NCI-H748 treated with DMSO at 0.1 percent for 48 hours (cell line): ENCODE measurements around the gene UMAD1.

Source experiments
- DNase-seq: peaks from one replicate; lab custom pipeline; 2025; lab: John Stamatoyannopoulos, UW

UMAD1 gene

DNA sequence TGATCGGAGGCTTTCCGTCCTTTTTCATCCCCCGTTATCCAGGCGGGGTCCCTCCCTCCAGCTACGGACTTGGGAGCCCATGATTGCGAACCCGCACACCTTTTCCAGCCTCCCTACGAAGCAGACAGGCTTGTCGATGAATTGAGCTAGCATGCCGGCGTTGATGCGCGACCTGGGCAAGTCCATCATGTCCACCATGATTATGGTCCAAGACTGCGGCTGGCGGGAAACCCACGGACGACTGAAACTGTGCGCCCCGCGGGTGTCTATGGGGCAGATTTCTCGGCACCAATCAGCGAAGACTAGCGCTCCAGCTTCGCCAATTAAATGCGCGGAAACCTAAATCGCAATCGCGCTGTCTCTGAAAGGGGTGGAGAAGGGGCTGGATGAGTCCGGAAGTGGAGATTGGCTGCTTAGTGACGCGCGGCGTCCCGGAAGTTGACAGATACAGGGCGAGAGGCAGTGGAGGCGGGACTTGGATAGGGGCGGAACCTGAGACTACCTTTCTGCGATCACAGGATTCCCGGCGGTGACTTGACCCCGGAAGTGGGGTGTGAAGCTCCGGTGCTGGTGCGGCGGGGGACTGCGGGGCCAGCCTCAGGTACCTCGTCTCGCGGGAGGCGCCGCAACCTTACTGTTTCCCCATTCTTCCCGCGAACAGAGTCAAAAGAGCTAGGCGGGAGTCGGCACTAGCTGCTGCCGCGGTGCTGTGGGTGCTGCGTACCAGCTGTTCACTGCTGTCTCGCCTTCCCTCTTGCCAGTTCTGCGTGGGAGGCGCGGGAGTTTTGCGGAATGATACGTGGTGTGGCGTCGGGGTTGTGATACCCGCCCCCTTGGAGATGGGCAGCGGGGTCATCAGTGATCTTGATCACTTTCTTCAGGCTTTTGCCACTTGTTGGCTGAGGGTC lies at the start of gene UMAD1:
TSS of gene UMAD1 (plus strand) at position 532 of the 908 bp plus-strand sequence. CDS start 32,620 bp downstream, outside the sequence.
- DNase-seq, result peak; percentile 99

DNA sequence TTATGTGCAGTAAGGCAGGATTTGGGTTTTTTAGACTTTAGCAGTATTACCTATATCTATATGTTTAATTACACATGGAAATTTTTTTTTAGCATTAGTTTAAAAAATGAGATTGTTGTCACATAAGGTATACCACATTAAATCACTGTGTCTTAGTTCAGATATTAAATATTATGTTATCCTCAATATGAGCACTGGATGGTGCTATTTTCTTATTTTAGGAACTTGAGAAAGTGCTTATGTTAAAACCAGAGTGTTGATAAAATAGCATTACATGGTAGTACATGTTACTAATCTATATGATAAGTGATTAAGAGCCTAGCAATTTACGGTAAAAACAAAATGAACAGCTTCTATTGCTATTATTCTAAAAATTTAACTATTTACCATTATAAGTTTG lies 45.1 kb upstream of the UMAD1 start:
- peak; percentile 17 for DNase-seq

DNA sequence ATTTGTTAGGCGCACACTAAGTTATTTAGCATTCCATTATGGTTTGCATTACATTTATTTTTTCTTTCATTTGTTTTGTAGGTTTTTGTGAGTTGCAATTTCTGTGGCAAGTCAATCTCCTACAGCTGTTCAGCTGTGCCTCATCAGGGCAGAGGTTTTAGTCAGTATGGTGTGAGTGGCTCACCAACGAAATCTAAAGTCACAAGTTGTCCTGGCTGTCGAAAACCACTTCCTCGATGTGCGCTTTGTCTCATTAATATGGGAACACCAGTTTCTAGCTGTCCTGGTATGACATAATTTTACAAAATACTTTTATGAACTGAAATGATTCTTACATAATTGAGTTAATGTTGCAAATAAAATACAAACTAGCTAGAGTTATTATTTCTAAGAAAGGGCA lies 44.4 kb upstream of the UMAD1 start:
- DNase-seq, result no peak

DNA sequence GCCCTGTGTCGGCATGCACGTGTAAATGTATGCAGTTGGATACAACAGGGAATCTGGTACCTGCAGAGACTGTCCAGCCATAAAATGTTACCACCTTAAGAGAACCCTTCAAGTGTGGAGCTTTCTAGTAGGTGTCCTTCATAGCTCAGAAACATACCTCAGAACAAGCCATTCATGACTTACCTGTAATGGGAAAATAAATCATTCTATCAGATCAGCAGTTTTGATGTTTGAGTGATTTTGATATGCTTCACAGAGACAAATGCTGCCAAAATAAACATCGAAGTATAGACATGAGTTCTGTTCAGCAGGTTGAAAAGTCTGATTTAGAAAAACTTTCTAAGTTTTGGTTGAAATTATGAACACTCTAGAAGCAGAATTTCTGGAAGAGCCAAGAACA lies 33.5 kb upstream of the UMAD1 start:
- DNase-seq, result no peak

DNA sequence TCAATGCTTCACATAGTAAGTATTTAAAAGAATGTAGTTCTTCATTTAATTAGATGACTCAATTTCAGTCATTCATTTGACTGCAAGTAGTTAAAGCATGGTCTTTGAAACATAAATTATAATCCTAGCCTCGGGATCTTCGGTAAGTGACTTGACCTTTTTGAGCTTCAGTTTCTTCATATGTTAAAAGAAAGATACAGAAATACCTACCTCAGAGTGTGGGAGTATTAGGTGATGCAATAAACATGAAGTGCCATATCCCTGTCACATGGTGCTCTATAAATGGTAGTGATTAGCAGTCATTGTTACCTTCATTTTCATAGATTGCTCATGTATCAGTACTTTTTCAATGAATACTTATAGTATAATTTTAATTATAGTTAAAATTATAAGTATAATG lies 31.2 kb upstream of the UMAD1 start:
- DNase-seq, result no peak

DNA sequence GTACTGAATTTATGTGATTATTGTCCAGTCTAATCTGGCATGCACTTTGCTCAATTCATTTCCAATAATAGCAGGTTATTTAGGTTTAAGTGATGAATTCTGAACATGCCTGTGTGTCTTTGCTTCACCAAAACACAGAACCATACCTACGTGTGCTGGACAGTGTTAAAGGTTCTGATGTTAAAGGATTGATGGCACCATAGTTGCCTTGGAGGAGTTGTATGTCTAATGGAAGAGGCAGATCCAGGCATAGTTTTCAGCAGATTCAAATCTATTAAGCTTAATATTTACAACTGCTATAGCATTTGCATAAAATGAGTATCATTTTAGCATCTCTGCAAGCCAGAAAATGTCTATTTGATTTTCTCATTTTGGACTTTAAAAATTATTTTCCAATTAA lies 28.0 kb upstream of the UMAD1 start:
- DNase-seq, result no peak

DNA sequence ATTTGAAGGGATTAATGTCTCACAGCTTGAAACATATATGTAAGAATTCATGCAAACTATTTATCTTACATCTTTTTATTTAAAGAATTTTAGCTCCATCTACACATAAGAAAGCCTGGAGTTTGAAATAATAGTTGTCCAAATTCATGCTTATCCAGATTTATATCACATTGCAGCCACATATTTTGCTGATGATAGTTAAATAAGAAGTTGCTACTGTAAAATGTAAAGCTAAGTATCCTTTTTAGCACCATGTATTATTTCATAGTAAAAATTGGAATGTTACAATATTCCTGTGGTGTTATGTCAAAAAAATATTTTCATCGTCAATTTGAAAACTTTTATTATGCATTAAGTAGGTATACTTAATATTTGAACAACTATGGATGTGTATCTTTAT lies 27.3 kb upstream of the UMAD1 start:
- DNase-seq, result no peak

DNA sequence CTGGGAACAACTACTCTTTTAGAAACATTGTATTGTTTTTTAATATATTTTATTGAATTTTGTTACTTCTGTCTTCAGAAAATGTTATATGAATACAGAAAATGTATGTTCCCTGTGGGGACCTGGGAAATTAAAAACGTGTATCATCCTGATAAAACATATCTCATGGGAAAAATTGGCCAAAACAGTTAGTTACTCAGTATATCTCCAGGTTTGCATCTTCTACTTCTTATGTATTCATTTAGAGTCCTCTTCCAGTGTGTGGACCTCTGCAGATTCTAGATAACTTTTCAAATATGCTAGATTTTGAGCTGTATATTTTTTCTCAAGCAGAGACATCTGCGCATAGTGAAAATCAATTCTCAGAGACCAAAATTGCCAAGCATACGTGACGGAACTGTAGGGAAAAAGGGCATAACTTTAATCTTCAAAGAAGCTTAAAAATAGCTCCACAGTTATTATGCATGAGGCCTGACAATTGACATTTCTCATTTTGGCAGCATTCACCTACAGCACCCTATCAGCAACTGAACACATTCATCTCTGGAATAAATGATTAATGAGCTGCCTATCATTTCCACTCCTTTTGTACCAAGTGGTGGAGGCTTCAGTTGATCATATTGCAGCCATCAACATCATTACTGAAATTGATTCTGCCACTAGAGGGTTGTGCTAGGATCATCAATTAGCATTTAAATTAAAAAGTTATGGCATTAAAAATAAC lies 26.4 kb upstream of the UMAD1 start:
- DNase-seq, result no peak

DNA sequence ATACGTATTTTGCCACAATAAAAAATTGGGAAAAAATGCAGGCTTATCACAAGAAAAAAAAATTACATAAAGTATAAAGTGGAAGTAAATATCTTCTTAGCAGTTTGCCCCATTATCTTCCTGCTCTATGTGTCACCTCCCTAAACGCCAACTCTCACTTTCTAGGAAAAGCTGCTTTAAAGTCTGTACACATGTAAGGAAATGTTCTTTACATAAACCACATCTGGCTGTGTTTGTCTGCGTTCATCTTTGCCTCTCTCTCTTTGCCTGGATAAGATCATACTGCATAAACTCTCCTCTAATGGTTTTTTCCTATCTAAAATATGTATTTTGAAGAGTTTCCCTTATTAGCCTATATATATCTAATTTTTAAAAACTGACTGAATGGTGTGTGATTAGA lies 23.0 kb upstream of the UMAD1 start:
- no peak for DNase-seq

DNA sequence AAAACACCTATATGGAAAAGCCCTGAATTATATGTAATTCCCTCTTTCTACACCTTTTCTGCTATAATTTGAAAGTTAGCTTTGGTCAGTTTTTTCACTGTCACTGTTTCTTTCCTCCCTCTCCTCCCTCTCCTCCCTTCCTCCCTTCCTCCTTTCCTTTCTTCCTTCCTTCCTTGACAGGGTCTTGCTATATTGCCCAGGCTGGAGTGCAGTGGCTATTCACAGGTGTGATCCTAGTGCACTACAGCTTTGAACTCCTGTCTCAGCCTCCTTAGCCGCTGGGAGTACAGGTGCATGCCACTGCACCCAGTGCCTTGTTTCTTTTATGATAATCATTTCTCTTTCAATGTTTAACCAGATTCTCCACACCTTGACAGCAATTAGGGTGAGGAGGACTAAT lies 22.1 kb upstream of the UMAD1 start:
- DNase-seq, result no peak

DNA sequence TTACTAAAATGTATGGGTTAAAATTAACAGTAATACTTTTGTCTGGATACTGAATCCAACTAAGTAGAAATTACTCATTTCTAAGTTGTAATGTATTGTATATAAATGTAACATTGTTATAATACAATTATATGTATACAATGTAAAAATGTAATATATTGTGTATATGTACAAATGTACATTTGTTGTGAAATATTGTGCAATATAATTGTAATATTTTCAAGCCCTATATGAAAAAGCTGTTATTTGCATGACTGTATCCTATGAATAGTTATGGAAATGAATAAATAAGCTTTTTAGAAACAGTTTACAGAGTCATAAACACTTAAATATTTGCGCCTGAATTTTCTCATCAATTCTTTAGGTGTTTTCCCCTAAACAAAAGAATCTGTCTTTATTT lies 20.3 kb upstream of the UMAD1 start:
- DNase-seq, result no peak

DNA sequence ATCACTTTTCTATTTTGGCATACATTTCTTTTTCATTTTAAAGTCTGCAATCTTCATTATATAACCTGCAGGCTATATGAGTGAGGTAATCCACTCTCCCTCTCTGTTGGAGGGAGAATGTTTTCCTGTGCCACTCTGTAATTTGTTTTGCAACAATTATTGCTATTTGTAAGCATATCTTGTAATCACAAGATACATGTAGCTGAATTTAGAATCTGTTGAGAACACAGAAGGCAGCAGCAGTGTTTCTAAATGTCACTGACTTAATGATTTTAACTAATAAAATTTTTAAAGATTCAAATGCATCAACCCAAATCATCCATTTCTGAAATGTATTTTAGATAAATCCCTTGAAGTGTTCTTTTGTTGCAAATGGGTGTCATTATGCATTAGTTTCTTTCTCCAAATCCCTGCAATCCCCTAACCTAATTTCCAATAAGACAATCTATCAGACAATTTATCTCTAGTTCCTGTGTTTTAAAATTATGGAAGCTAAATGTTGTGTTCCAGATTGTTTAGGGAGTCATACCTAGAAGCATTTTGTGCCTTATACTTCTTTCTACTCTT lies 19.8 kb upstream of the UMAD1 start:
- no peak for DNase-seq

DNA sequence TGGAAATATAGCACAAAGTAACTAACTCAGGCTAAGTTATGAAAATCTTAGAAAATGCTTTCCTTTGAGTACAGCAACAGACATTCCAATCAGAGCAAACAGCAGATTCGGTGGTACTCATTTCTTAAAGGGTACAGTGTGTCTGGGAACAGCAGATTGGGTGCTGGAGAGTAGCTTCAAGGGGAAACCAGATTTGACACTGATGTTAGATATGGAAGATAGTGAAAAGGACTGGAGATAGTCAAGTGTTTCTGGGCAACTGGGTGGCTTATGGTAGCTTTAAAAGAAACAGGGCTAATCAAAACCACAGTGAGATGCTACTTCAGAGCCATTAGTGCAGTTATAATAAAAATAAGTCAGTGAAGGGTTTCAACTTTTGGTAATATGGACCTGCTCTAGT lies 12.1 kb upstream of the UMAD1 start:
- no peak for DNase-seq

DNA sequence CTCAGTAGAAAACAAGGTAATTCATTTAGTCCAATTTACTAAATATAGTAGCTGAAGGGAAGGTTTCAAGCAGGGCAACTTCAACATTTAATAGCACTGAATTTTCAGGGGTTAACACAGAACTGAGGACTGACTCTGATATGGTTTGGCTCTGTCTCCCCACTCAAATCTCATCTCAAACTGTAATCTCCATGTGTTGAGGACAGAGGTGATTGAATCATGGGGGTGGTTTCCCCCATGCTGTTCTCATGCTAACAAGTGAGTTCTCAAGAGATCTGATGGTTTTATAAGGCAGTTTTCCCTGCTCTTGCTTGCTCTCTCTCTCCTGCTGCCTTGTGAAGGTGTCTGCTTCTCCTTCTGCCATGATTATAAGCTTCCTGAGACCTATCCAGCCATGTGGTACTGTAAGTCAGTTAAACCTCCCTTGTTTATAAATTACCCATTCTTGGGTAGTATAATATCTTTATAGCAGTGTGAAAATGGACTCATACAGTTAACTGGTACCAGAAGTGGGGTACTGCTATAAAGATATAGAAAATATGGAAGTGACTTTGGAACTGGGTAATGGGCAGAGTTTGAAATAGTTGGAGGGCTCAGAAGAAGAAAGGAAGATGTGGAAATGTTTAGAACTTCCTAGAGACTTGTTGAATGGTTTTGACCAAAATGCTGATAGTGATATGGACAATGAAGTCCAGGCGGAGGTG lies 9.8 kb upstream of the UMAD1 start:
- no peak for DNase-seq

DNA sequence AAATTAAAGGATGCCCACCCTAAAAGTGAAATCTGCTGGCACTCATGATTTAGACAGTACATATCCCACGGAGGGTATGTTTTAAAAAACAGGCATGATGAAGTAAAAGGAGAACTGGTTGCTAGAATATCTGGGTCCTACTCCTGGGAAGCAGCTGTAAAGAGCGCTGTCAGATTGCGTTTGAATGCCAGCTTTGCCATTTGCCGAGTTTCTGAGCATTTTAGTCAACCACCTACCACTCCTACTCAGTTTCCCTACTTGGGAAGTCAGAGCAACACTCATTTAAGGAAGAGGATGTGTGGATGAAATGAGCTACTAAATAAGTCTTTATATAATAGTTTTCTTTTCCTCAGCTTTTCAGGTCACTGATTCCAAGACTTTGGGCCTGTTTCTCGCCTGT lies 1.1 kb upstream of the UMAD1 start:
- DNase-seq, result no peak

DNA sequence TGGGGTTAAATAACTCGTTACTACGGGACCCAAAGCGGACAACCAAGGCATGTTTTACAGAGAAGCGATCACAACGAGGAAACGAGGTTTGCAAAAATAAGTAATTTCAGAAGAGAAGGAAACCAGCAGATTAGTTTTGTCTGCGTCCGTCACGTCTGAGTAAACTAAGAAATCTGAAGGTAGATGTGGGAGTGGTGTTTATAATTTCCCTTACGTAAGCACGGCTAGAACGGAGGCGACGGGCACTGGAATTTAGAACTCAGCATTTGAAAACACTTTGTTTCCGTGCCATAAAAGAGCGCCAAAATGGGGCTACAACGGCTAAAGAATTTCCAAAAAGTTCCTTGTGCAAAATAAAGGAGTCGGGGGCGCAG lies 718 bp upstream of the UMAD1 start:
- DNase-seq, result peak; percentile 42

DNA sequence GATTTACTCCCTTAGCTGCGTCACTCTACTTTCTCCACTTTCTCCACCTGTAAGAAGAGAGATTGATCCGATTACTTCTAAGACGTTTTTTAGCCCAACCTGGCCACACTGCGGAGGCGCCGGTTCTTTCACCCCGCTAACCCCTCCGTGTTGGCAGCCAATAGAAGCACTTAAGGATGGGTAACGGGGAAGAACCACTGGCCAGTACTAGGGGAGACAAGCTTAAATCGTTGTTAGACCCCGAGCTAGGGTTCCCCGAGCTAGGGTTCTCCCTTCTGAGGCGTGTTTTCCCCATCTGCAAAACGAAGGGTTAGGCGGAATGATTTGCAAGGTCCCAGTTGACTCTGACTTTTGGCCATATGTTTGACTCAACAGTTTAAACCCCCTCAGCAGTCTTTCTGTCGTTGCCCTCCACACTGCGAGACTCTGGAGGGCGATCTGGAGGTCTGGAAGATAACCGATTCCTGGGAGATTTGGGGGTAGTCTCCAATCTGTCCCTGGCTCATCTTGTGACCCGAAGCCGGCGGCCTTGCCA lies 644 bp downstream of the UMAD1 start:
- DNase-seq, result no peak

DNA sequence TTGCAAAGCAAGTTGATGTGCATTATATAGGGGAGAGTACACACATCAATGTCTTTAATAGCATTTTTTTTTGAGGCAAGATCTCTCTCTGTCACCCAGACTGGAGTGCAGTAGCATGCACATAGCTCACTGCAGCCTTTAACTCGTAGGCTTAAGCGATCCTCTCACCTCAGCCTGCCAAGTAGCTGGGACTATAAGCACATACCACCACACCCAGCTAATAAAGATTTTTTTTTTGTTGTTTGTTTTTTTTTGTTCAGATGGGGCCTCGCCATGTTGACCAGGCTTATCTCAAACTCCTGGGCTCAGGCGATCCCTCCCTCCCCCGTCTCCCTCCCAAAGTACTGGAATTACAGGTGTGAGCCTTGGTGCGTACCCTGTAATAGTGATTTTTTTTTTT lies 1.5 kb downstream of the UMAD1 start:
- no peak for DNase-seq

DNA sequence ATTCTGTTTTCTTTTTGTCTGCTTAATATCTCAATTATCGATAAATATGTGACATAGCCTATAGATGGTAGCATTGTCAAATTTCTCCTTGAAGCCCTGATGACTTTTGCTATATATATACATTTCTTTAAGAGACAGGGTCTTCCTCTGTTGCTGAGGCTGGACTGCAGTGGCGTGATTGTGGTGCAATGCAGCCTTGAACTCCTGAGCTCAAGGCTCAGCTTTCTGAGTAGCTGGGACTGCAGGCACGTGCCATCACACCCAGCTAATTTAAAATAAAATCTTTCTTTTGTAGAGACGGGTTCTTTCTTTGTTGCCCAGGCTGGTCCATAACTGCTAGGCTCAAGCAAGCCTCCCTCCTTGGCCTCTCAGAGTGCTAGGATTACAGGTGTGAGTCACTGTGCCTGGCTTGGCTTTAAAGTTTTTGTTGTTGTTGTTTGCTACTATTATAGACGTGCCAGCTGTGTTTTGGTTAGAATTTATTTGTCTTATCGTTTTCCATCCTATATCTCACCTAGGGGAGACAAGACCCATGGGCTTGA lies 7.0 kb downstream of the UMAD1 start:
- DNase-seq, result no peak

DNA sequence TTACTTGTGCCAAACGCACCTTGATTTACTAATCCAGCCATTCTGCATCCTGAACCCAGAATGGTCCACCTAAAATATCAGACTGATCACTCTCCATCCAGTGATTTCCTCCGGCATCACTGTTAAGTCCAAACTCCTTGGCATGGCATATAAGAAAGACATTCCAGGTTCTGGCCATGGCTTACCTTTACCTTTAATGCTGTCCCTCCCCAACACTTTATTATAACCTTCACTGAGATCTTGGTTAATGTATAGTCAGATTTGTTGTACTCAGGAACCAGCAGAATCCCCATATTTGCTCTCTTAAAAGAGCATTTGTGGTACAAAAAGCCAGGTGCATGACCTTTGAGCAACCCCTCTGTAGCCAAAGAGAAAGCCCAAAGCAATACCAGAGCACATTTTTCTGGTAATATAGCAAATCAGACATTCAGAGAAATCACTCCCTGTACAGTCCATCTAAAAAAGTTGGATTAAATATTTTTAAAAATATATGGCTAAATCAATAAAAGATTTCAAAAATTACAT lies 10.2 kb downstream of the UMAD1 start:
- no peak for DNase-seq

DNA sequence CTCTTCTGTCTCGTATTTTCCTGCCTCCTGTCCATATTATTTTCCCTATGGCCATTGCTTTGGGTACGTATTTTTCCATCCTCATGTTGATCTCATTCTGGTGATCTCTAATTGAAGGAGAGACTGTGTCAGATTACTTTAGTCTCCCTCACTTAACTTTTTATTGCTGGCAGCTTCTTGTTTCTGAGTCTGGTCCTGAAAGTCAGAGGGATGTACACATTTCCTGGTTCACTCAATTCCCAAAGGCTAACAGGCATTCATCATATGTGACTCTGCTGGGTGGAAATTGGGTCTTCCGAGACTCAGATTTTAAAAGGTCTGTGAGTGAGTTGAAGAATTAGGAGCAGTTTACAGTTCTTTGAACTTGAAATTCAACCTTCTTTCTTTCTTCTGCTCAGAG lies 10.9 kb downstream of the UMAD1 start:
- no peak for DNase-seq
